Hepatocyte (in vitro differentiated cells): Measurements from ENCODE around the gene ISM1.

Experiments used
- EZH2 ChIP-seq: fragments of 200-600 bp; sonication (generic); IDR thresholded peaks from 2 replicates; pipeline ENCODE4 v1.6.1; 2016; ENCODE audit warnings: antibody characterized with exemption, mild to moderate bottlenecking, borderline replicate concordance
- EZH2phosphoT487 ChIP-seq: fragments of 200-600 bp; sonication (generic); IDR thresholded peaks from one replicate; pipeline ENCODE4 v1.6.1; 2018; ENCODE audit warnings: antibody characterized with exemption, mild to moderate bottlenecking, low read depth, moderate library complexity; ENCODE audit not compliant: unreplicated experiment, severe bottlenecking
- TF ChIP-seq, protein P1 (sequence below): fragments of 200-600 bp; sonication (generic); IDR thresholded peaks from 2 replicates; pipeline ENCODE4 v1.5.1; 2016; ENCODE audit warnings: antibody characterized with exemption, mild to moderate bottlenecking; ENCODE audit not compliant: poor library complexity

DNA sequence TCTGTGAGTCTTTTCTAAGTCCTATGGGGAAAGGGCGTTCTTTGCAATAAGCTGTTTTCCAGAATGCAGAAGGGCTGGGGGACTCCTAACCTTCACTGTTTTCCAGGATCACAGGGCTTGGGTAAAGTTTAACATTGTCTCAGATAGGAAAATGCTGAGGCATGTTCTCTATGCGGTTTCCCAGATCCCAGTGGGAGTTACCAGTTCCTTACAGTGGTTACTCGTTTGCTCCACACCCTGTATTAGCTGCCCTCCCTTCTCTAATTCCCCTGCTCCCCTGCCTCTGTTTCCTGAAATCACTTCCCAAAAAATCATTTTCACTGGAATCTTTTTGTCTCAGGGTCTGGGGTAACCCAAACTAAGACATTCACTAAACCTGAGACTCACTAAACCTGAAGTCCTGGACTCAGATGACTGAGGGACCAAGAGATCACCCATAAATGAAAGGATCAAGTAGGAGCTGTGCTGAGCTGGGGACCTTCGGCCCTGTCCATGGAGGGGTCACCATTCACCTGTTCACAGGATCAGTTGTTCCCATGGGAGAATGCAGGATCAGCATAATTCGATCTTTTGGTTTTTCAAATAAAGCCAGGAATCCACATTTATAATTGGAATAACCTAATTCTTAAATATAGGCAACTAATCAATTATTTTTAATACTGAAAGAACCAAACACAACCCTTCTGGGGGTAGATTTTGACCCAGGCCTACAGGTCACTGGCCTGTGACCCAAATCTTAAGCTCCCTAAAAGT, 76.2 kb downstream of the ISM1 start:
- TF ChIP-seq, protein P1, sequence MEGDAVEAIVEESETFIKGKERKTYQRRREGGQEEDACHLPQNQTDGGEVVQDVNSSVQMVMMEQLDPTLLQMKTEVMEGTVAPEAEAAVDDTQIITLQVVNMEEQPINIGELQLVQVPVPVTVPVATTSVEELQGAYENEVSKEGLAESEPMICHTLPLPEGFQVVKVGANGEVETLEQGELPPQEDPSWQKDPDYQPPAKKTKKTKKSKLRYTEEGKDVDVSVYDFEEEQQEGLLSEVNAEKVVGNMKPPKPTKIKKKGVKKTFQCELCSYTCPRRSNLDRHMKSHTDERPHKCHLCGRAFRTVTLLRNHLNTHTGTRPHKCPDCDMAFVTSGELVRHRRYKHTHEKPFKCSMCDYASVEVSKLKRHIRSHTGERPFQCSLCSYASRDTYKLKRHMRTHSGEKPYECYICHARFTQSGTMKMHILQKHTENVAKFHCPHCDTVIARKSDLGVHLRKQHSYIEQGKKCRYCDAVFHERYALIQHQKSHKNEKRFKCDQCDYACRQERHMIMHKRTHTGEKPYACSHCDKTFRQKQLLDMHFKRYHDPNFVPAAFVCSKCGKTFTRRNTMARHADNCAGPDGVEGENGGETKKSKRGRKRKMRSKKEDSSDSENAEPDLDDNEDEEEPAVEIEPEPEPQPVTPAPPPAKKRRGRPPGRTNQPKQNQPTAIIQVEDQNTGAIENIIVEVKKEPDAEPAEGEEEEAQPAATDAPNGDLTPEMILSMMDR, result no peak
- no peak for TF ChIP-seq EZH2phosphoT487
- TF ChIP-seq EZH2, result no peak
